ENCODE measurements around the gene SPATA33. TPM values are rescaled to one million over a fixed set of nuclear protein-coding genes. Genes with fewer than 3 reads are reported as not detected.
A peak's percentile ranks its signal among the peaks of the same experiment; 100 is the strongest.

SPATA33 gene
- 10 to 100 TPM in 1 of 2 donors, 1 to 10 TPM in 1; 5.6 to 14.6 TPM for total RNA-seq

GRCh38 chr16:89657442-89658220 lies at the start of gene SPATA33, which contains the start of gene CHMP1A:
Gene SPATA33 (plus strand): TSS chr16:89657836. CDS start chr16:89657912, 76 bp downstream.
Gene CHMP1A (minus strand): TSS chr16:89657708. CDS start chr16:89657588, 120 bp downstream.
- peak; percentile 55 for TF ChIP-seq POLR2A (IDR thresholded peaks at IDR 0.05)
- no peak for TF ChIP-seq CTCF (IDR thresholded peaks at IDR 0.05)
- TF ChIP-seq POLR2AphosphoS5 (IDR thresholded peaks at IDR 0.05) = peak; percentile 67
- WGBS = 0% methylated on average over 91 of the region's 99 CpGs
- Histone ChIP-seq H3K9me3 (no peaks in the 10 kb centered on the region), H3K27ac (peak within 1 kb of the TSS; percentile 72 to 73), H3K4me3 (peak within 1 kb of the TSS; percentile 86 to 94), H3K27me3 (replicated peaks; ENCODE audit: insufficient read depth) (no peaks in the 10 kb centered on the region), H3K36me3 (no peaks in the 10 kb centered on the region), H3K4me1 (replicated peaks) (peaks cover 10% of the 10 kb centered on the region)
- intact Hi-C loops (cut with DNase I) = no loop called here
- peak; percentile 81 for DNase-seq (ENCODE audit: low spot score)

DNA sequence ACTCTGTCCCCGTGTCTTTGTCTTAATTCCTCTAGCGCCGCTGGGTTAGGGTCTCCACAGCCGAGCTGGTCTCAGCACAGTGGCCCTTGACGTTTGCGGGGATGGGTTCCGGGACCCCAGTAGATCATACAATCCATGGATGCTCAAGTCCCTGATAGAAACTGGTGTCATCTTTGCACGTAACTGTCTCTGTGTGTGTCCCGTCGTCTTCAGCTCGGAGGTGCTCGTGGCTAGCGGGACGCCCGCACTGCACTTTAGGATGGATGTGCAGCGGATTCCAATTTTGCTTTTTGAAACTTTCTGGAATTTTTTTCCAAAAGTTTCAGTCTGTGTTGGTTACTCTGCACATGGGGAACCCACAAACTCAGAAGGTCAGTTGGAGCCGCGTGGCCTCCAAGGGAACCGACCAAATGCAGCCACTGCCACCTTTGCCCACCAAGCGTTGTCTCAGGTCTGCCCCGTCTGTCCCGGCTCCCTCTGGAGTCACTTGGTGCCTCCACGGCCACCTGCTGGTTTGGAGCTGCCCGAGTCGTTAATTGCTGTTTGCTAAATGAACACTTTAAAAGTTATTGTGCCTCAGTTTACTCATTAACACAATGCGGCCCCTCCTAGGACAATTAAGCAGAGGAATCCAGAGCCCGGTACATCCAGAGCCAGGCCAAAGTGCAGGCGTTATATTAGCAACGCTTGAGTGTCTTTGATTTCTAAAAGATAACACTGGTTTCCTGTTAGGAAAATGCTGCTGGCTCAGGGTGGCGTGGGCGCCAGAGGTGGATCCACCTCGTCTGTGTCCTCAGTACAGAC lies 49.5 kb upstream of the SPATA33 start:
- Histone ChIP-seq H3K27ac (no peak overlapping the region), H3K36me3 (no peaks in the 10 kb centered on the region), H3K27me3 (replicated peaks; ENCODE audit: insufficient read depth) (no peaks in the 10 kb centered on the region), H3K4me1 (replicated peaks) (no peaks in the 10 kb centered on the region), H3K9me3 (no peaks in the 10 kb centered on the region), H3K4me3 (no peak overlapping the region)
- WGBS = 79% methylated on average over 32 of the region's 32 CpGs
- no peak for DNase-seq (ENCODE audit: low spot score)
- TF ChIP-seq CTCF (IDR thresholded peaks at IDR 0.05) (no peak), POLR2AphosphoS5 (IDR thresholded peaks at IDR 0.05) (no peak), POLR2A (IDR thresholded peaks at IDR 0.05) (no peak)
- intact Hi-C loops (cut with DNase I) = no loop called here

- Histone ChIP-seq H3K36me3 (no peaks in the 10 kb centered on the region), H3K9me3 (no peaks in the 10 kb centered on the region), H3K27me3 (replicated peaks; ENCODE audit: insufficient read depth) (no peaks in the 10 kb centered on the region), H3K4me3 (no peak overlapping the region), H3K4me1 (replicated peaks) (no peaks in the 10 kb centered on the region), H3K27ac (no peak overlapping the region)
- intact Hi-C loops (cut with DNase I) = no loop called here
- TF ChIP-seq CTCF (IDR thresholded peaks at IDR 0.05) (no peak), POLR2AphosphoS5 (IDR thresholded peaks at IDR 0.05) (no peak), POLR2A (IDR thresholded peaks at IDR 0.05) (no peak)
- DNase-seq (ENCODE audit: low spot score) = no peak
- 83% methylated on average over 1 of the region's 1 CpG for WGBS
Observed at GRCh38 chr16:89610108-89610453, 47.6 kb upstream of the SPATA33 start.

DNA sequence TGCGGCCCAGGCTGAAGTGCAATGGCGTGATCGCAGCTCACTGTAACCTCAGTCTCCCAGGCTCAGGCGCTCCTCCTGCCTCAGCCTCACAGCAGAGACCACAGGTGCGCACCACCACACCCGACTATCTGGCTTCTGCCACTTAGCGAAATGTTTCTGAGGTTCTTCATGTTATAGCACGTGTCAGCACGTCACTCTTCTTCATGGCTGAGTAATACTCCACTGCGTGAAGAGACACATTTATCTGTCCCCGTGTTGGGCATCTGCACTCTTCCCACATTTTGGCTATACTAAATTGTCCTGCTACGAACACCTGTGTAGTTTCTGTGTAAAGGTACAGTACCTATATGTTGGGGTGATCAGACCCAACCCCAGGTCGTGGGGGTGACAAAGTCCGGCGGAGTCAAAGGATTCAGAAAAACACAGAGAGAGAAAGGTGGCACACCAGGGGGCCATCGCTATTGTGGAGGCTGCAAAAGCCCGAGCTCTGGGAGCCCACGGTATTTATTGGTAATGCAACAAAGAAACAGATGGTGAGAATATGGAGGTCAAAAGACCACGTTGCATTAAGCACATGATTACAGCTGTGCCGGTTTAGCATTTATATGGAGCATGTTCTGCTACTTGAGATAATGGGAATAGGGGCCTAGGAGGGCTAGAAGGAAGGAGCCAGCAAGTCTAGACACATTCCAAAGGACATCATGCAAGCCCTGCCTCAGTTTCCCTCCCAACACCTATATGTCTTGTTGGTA lies 45.0 kb upstream of the SPATA33 start:
- H3K4me3 ChIP-seq = no peak overlapping the region
- no peak for DNase-seq (ENCODE audit: low spot score)
- H3K4me1 ChIP-seq (replicated peaks) = no peaks in the 10 kb centered on the region
- intact Hi-C loops (cut with DNase I) = no loop called here
- no peaks in the 10 kb centered on the region for H3K27me3 ChIP-seq (replicated peaks; ENCODE audit: insufficient read depth)
- H3K27ac ChIP-seq = no peak overlapping the region
- H3K9me3 ChIP-seq = no peaks in the 10 kb centered on the region
- no peak for TF ChIP-seq CTCF (IDR thresholded peaks at IDR 0.05)
- no peak for TF ChIP-seq POLR2AphosphoS5 (IDR thresholded peaks at IDR 0.05)
- no peak for TF ChIP-seq POLR2A (IDR thresholded peaks at IDR 0.05)
- 84% methylated on average over 20 of the region's 20 CpGs for WGBS
- H3K36me3 ChIP-seq = no peaks in the 10 kb centered on the region
